Neural crest cell (in vitro differentiated cells): ENCODE results near the gene OSBPL1A. TPM values are rescaled to one million over a fixed set of nuclear protein-coding genes. Genes with fewer than 3 reads are reported as not detected.

Source experiments
- DNase-seq: peaks from one replicate; pipeline ENCODE4 v3.0.0; 2021; ENCODE audit warnings: low read depth, mixed read lengths, low spot score
- H3K27ac Mint-ChIP-seq: one replicate; pipeline ENCODE4 v1.8.0; 2021; ENCODE audit warnings: mild to moderate bottlenecking, mixed read lengths; ENCODE audit not compliant: unreplicated experiment
- H3K27me3 Mint-ChIP-seq: 2 replicates; pipeline ENCODE4 v1.8.0; 2021; ENCODE audit warnings: low read depth, mild to moderate bottlenecking, mixed read lengths
- H3K36me3 Mint-ChIP-seq: 2 replicates; pipeline ENCODE4 v1.8.0; 2021; ENCODE audit warnings: low read depth, mild to moderate bottlenecking, mixed read lengths
- H3K4me1 Mint-ChIP-seq: 2 replicates; pipeline ENCODE4 v1.8.0; 2021; ENCODE audit warnings: mixed read lengths
- H3K4me3 Mint-ChIP-seq: one replicate; pipeline ENCODE4 v1.8.0; 2021; ENCODE audit warnings: mild to moderate bottlenecking, mixed read lengths
- H3K9me3 Mint-ChIP-seq: 2 replicates; pipeline ENCODE4 v1.8.0; 2021; ENCODE audit warnings: mixed read lengths
- CTCF ChIP-seq: fragments of 200-600 bp; sonication (generic); conservative IDR thresholded peaks from 2 replicates; pipeline ENCODE4 v1.5.0; 2021; ENCODE audit warnings: antibody characterized with exemption, mild to moderate bottlenecking
- total RNA-seq: library from RNA; stranded (reverse); gene quantifications from 2 replicates; pipeline ENCODE4 v1.2.1, GENCODE V29; 2021

The OSBPL1A gene
- total RNA-seq, 1 donor from 2014 or later = 45.8 TPM

GRCh38 chr18:24265502-24266064 is 132.0 kb downstream of the OSBPL1A start:
- Mint-ChIP-seq H3K27ac (no peak overlapping the region), H3K27me3 (no peaks in the 10 kb centered on the region), H3K36me3 (peaks cover 20% of the 10 kb centered on the region), H3K4me1 (peaks cover 19% of the 10 kb centered on the region), H3K4me3 (no peak overlapping the region), H3K9me3 (no peaks in the 10 kb centered on the region)
- DNase-seq = no peak
- TF ChIP-seq CTCF = no peak

- peaks cover 17% of the 10 kb centered on the region for H3K36me3 Mint-ChIP-seq
- no peak overlapping the region for H3K27ac Mint-ChIP-seq
- no peaks in the 10 kb centered on the region for H3K27me3 Mint-ChIP-seq
- DNase-seq = no peak
- no peak for TF ChIP-seq CTCF
- H3K4me1 Mint-ChIP-seq = peaks cover 12% of the 10 kb centered on the region
- H3K9me3 Mint-ChIP-seq = peaks cover 2% of the 10 kb centered on the region
- H3K4me3 Mint-ChIP-seq = no peak overlapping the region
Measured at GRCh38 chr18:24263050-24263449, 134.6 kb downstream of the OSBPL1A start.

- no peak for TF ChIP-seq CTCF
- no peak overlapping the region for H3K4me3 Mint-ChIP-seq
- H3K27me3 Mint-ChIP-seq = no peaks in the 10 kb centered on the region
- H3K9me3 Mint-ChIP-seq = peaks cover 7% of the 10 kb centered on the region
- peaks cover 23% of the 10 kb centered on the region for H3K36me3 Mint-ChIP-seq
- peaks cover 12% of the 10 kb centered on the region for H3K4me1 Mint-ChIP-seq
- H3K27ac Mint-ChIP-seq = no peak overlapping the region
- no peak for DNase-seq
Measured at GRCh38 chr18:24262087-24262486, 135.5 kb downstream of the OSBPL1A start.

GRCh38 chr18:24259869-24260641 is 137.6 kb downstream of the OSBPL1A start:
- no peak for TF ChIP-seq CTCF
- DNase-seq = no peak
- Mint-ChIP-seq H3K27me3 (no peaks in the 10 kb centered on the region), H3K9me3 (peaks cover 9% of the 10 kb centered on the region), H3K4me1 (peaks cover 7% of the 10 kb centered on the region), H3K36me3 (peaks cover 23% of the 10 kb centered on the region), H3K27ac (no peak overlapping the region), H3K4me3 (no peak overlapping the region)

GRCh38 chr18:24254071-24254470 is 143.6 kb downstream of the OSBPL1A start:
- Mint-ChIP-seq H3K36me3 (peaks cover 29% of the 10 kb centered on the region), H3K27ac (no peak overlapping the region), H3K9me3 (peaks cover 11% of the 10 kb centered on the region), H3K4me3 (no peak overlapping the region), H3K4me1 (peaks cover 7% of the 10 kb centered on the region), H3K27me3 (no peaks in the 10 kb centered on the region)
- no peak for DNase-seq
- no peak for TF ChIP-seq CTCF
